Mononuclear cell (primary cell): ENCODE data around the gene RGS12. TPM values are rescaled to one million over a fixed set of nuclear protein-coding genes. Genes with fewer than 3 reads are reported as not detected.

Source experiments
- H3K27me3 ChIP-seq: 2 replicates; pipeline ENCODE4 v1.6.0; 2011; ENCODE audit warnings: low read length, control low read depth; ENCODE audit not compliant: insufficient read depth
- H3K4me1 ChIP-seq: 2 replicates; pipeline ENCODE4 v1.5.1; 2011; ENCODE audit warnings: mild to moderate bottlenecking, low read length, control low read depth; ENCODE audit not compliant: insufficient read depth
- H3K4me3 ChIP-seq: 2 replicates; pipeline ENCODE4 v1.5.1; 2011; ENCODE audit warnings: mild to moderate bottlenecking, low read length, moderate library complexity
- H3K9me3 ChIP-seq: 2 replicates; pipeline ENCODE4 v1.5.1; 2011; ENCODE audit warnings: low read depth, mild to moderate bottlenecking, control low read depth, low read length
- total RNA-seq: library from RNA; depleted of rRNA; stranded (reverse); fragments of >200 nt; gene quantifications from one replicate; pipeline ENCODE4 v1.2.3, GENCODE V29; 2012

RGS12 gene
- total RNA-seq, 1 donor, result 5.1 TPM

GRCh38 chr4:3251691-3252479, 40.9 kb upstream of the RGS12 start:
- H3K9me3 ChIP-seq, result no peaks in the 10 kb centered on the region
- H3K27me3 ChIP-seq, result no peaks in the 10 kb centered on the region
- H3K4me1 ChIP-seq, result no peaks in the 10 kb centered on the region
- H3K4me3 ChIP-seq, result no peak overlapping the region

- H3K27me3 ChIP-seq, result no peaks in the 10 kb centered on the region
- no peaks in the 10 kb centered on the region for H3K4me1 ChIP-seq
- no peaks in the 10 kb centered on the region for H3K9me3 ChIP-seq
- no peak overlapping the region for H3K4me3 ChIP-seq
Observed at GRCh38 chr4:3252480-3252828, 40.4 kb upstream of the RGS12 start.

GRCh38 chr4:3252831-3253641, 39.8 kb upstream of the RGS12 start:
- Histone ChIP-seq H3K4me1 (no peaks in the 10 kb centered on the region), H3K27me3 (no peaks in the 10 kb centered on the region), H3K9me3 (no peaks in the 10 kb centered on the region), H3K4me3 (no peak overlapping the region)

- H3K9me3 ChIP-seq, result no peaks in the 10 kb centered on the region
- no peaks in the 10 kb centered on the region for H3K27me3 ChIP-seq
- H3K4me1 ChIP-seq, result no peaks in the 10 kb centered on the region
- no peak overlapping the region for H3K4me3 ChIP-seq
Observed at GRCh38 chr4:3253808-3254207, 39.0 kb upstream of the RGS12 start.

GRCh38 chr4:3254302-3255131, 38.3 kb upstream of the RGS12 start:
- H3K4me3 ChIP-seq, result no peak overlapping the region
- no peaks in the 10 kb centered on the region for H3K4me1 ChIP-seq
- no peaks in the 10 kb centered on the region for H3K27me3 ChIP-seq
- H3K9me3 ChIP-seq, result no peaks in the 10 kb centered on the region

- no peaks in the 10 kb centered on the region for H3K4me1 ChIP-seq
- H3K27me3 ChIP-seq, result no peaks in the 10 kb centered on the region
- no peaks in the 10 kb centered on the region for H3K9me3 ChIP-seq
- no peak overlapping the region for H3K4me3 ChIP-seq
Observed at GRCh38 chr4:3255611-3256186, 37.1 kb upstream of the RGS12 start.

- no peaks in the 10 kb centered on the region for H3K27me3 ChIP-seq
Observed at GRCh38 chr4:3256230-3257102, 36.4 kb upstream of the RGS12 start.

GRCh38 chr4:3257103-3257555, 35.7 kb upstream of the RGS12 start:
- no peak overlapping the region for H3K4me3 ChIP-seq
- H3K9me3 ChIP-seq, result no peaks in the 10 kb centered on the region
- no peaks in the 10 kb centered on the region for H3K27me3 ChIP-seq
- no peaks in the 10 kb centered on the region for H3K4me1 ChIP-seq

More at GRCh38 chr4:3256230-3257102, 36.4 kb upstream of the RGS12 start:
- H3K4me1 ChIP-seq, result no peaks in the 10 kb centered on the region
- H3K4me3 ChIP-seq, result no peak overlapping the region
- no peaks in the 10 kb centered on the region for H3K9me3 ChIP-seq

GRCh38 chr4:3257556-3258482, 35.0 kb upstream of the RGS12 start:
- Histone ChIP-seq H3K27me3 (no peaks in the 10 kb centered on the region), H3K9me3 (no peaks in the 10 kb centered on the region), H3K4me1 (no peaks in the 10 kb centered on the region), H3K4me3 (no peak overlapping the region)

GRCh38 chr4:3261411-3262207, 31.2 kb upstream of the RGS12 start:
- Histone ChIP-seq H3K9me3 (no peaks in the 10 kb centered on the region), H3K27me3 (no peaks in the 10 kb centered on the region), H3K4me1 (no peaks in the 10 kb centered on the region)

GRCh38 chr4:3262208-3263052, 30.4 kb upstream of the RGS12 start:
- Histone ChIP-seq H3K9me3 (no peaks in the 10 kb centered on the region), H3K27me3 (no peaks in the 10 kb centered on the region), H3K4me1 (no peaks in the 10 kb centered on the region), H3K4me3 (no peak overlapping the region)

More at GRCh38 chr4:3261411-3262207, 31.2 kb upstream of the RGS12 start:
- no peak overlapping the region for H3K4me3 ChIP-seq
